Measurements from ENCODE around the gene KLF16. TPM values are rescaled to one million over a fixed set of nuclear protein-coding genes. Genes with fewer than 3 reads are reported as not detected.
A peak's percentile ranks its signal among the peaks of the same experiment; 100 is the strongest.

KLF16 gene
- total and polyA plus RNA-seq, 9 of the 15 experiments (the other 6 are each of a cell fraction or from before 2014, with no cell fraction given), result 0.04 to 60.4 (median 6.8) TPM

GRCh38 chr19:1837222-1837565 lies 26.2 kb downstream of the KLF16 start (continued):
- TF ChIP-seq SMAD4 (CRISPR knock-in tag; conservative IDR thresholded peaks at IDR 0.05) (no peak), PTBP1 (IDR thresholded peaks at IDR 0.05; ENCODE audit: low read depth, low read length) (0 out of 2 replicates have a peak, but pooled peaks have one; percentile 5), DMBX1 (CRISPR knock-in tag; IDR thresholded peaks at IDR 0.05; ENCODE audit: borderline replicate concordance) (no peak), ZNF133 (CRISPR knock-in tag; IDR thresholded peaks at IDR 0.05) (no peak), U2AF1 (optimal IDR thresholded peaks at IDR 0.05; ENCODE audit: low read depth, low read length) (no peak), PYGO2 (tag; IDR thresholded peaks at IDR 0.05) (no peak), ZEB2 (IDR thresholded peaks at IDR 0.05) (no peak), RBM17 (IDR thresholded peaks at IDR 0.05; ENCODE audit: borderline replicate concordance, low read depth, low read length) (no peak), FOXK2 (conservative IDR thresholded peaks at IDR 0.05 in 1 of 2, IDR thresholded peaks at IDR 0.05 in 1 of 2; ENCODE audit: low read depth in 2 of 2) (peak in 1 of 2 experiments; percentile 80; a peak in 1 of 4 replicates), HBP1 (CRISPR knock-in tag; IDR thresholded peaks at IDR 0.05) (no peak), ZNF830 (CRISPR knock-in tag; IDR thresholded peaks at IDR 0.05) (no peak), SMARCC2 (IDR thresholded peaks at IDR 0.05; ENCODE audit: low read depth) (no peak), ARID4B (CRISPR knock-in tag; IDR thresholded peaks at IDR 0.05) (no peak), KLF6 (CRISPR knock-in tag; IDR thresholded peaks at IDR 0.05; ENCODE audit: borderline replicate concordance) (no peak), SMAD2 (IDR thresholded peaks at IDR 0.05; ENCODE audit: low read depth, low read length) (no peak), TAF9B (IDR thresholded peaks at IDR 0.05; ENCODE audit: partially characterized antibody) (no peak), HLTF (IDR thresholded peaks at IDR 0.05) (no peak), SMARCE1 (IDR thresholded peaks at IDR 0.05) (no peak), XRCC4 (IDR thresholded peaks at IDR 0.05; ENCODE audit: extremely low read depth, insufficient read depth, insufficient read length) (no peak), FOXJ3 (CRISPR knock-in tag; IDR thresholded peaks at IDR 0.05) (no peak), CHCHD3 (CRISPR knock-in tag; IDR thresholded peaks at IDR 0.05) (no peak), GATA2 (CRISPR knock-in tag; IDR thresholded peaks at IDR 0.05) (no peak), IRF2 (CRISPR knock-in tag; IDR thresholded peaks at IDR 0.05) (no peak), NFYB (IDR thresholded peaks at IDR 0.05; ENCODE audit: extremely low read depth, insufficient read length) (no peak), ZNF121 (CRISPR knock-in tag; conservative IDR thresholded peaks at IDR 0.05) (no peak)
- TF ChIP-seq, protein P1, sequence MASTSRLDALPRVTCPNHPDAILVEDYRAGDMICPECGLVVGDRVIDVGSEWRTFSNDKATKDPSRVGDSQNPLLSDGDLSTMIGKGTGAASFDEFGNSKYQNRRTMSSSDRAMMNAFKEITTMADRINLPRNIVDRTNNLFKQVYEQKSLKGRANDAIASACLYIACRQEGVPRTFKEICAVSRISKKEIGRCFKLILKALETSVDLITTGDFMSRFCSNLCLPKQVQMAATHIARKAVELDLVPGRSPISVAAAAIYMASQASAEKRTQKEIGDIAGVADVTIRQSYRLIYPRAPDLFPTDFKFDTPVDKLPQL (IDR thresholded peaks at IDR 0.05; ENCODE audit: extremely low read depth, insufficient read length), result no peak
